Amygdala (tissue), 56 donors: ENCODE data around the gene C19orf25.
"Not testable (repeated sequence)": the region's sequence is repeated elsewhere in the genome, so short reads cannot be mapped to it uniquely, and the experiment has no call there.

Experiments
- DNase-seq, 56 donors: peaks; one replicate each; lab custom pipeline; 2025; lab: John Stamatoyannopoulos, UW

The C19orf25 gene

GRCh38 chr19:1483131-1483978 is 4.3 kb upstream of the C19orf25 start:
- DNase-seq: no peak

- DNase-seq: no peak
Measured at GRCh38 chr19:1482361-1483130, 3.5 kb upstream of the C19orf25 start.

GRCh38 chr19:1481893-1482360 is 2.9 kb upstream of the C19orf25 start:
- no peak for DNase-seq

- DNase-seq: no peak
Measured at GRCh38 chr19:1481224-1481892, 2.3 kb upstream of the C19orf25 start.

GRCh38 chr19:1477056-1477455 is 2.0 kb downstream of the C19orf25 start:
- DNase-seq: not testable (repeated sequence)

GRCh38 chr19:1475751-1476437 is 3.1 kb downstream of the C19orf25 start:
- DNase-seq: no peak

GRCh38 chr19:1474765-1475351 is 4.2 kb downstream of the C19orf25 start:
- DNase-seq: no peak

GRCh38 chr19:1474011-1474764 is 4.8 kb downstream of the C19orf25 start:
- DNase-seq: peak in 50 of 56 donors; percentile 11 to 89 (median 62)

- DNase-seq: peak in 2 of 56 donors; percentile 38 to 39
Measured at GRCh38 chr19:1473085-1473851, 5.7 kb downstream of the C19orf25 start.

- DNase-seq: peak in 13 of 56 donors; percentile 16 to 71 (median 36)
Measured at GRCh38 chr19:1472231-1473084, 6.6 kb downstream of the C19orf25 start.

- peak in 23 of 56 donors; percentile 26 to 64 (median 47) for DNase-seq
Measured at GRCh38 chr19:1471515-1472160, 7.4 kb downstream of the C19orf25 start.

GRCh38 chr19:1471010-1471514 is 8.0 kb downstream of the C19orf25 start:
- no peak for DNase-seq

GRCh38 chr19:1470305-1471009 is 8.6 kb downstream of the C19orf25 start:
- peak in 17 of 56 donors; percentile 13 to 58 (median 30) for DNase-seq

GRCh38 chr19:1470055-1470304 is 9.0 kb downstream of the C19orf25 start:
- DNase-seq: no peak

GRCh38 chr19:1469255-1470054 is 9.6 kb downstream of the C19orf25 start:
- no peak for DNase-seq
